Nephron (organoid): ENCODE measurements around the gene SYNPO2L.

ENCODE experiments used
- H3K27ac Mint-ChIP-seq, 3 experiments: 2 replicates each; pipeline ENCODE4 v1.8.0; 2020; ENCODE audit warnings: mixed read lengths in 3 of 3, mild to moderate bottlenecking in 2 of 3, moderate library complexity in 1 of 3
- H3K27me3 Mint-ChIP-seq: 2 replicates; pipeline ENCODE4 v1.8.0; 2021; ENCODE audit warnings: low read depth, mild to moderate bottlenecking, moderate library complexity, mixed read lengths
- H3K36me3 Mint-ChIP-seq: 2 replicates; pipeline ENCODE4 v1.8.0; 2020; ENCODE audit warnings: low read depth, mixed read lengths
- H3K4me1 Mint-ChIP-seq: 2 replicates; pipeline ENCODE4 v1.8.0; 2020; ENCODE audit warnings: mixed read lengths
- H3K4me3 Mint-ChIP-seq, 3 experiments: 2 replicates each; pipeline ENCODE4 v1.8.0; 2020; ENCODE audit warnings: mild to moderate bottlenecking in 3 of 3, mixed read lengths in 3 of 3, moderate library complexity in 2 of 3
- H3K9me3 Mint-ChIP-seq: 2 replicates; pipeline ENCODE4 v1.8.0; 2020; ENCODE audit warnings: mixed read lengths
- CTCF ChIP-seq, 3 experiments: fragments of 200-600 bp; sonication (generic); IDR thresholded peaks; one replicate each; pipeline ENCODE4 v1.5.0; 2021; ENCODE audit warnings: antibody characterized with exemption in 3 of 3; ENCODE audit not compliant: unreplicated experiment in 3 of 3

Gene SYNPO2L

DNA sequence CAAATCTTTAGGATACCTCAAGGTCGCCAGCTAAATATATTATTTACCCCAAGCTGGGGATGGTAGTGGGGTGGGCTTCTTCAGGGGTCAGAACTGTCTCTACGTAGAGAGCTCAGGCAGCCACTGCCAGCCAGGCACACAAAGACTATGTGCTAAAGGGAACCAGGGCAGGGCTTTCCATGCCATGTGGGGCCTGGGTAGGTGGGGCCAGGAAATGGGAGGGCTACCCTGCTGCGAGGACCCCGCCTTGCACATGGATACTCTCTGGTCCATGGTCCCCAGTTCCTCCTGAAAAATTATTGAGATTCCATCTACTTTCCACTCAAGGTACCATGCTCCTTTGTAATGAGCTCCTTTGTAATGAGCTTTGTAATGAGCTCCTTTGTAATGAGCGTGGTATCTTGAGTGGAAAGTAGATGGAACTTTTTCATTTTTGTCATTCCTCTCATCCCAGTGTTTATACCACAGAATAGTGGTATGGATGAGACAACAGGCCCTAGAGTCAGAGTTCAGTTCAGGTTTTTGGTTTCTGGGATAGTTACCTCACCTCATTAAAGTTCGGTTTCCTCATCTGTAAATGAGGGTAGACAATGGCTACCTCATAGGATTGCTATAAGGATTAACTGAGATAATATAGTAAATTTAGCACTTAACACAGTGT is 5.8 kb downstream of the SYNPO2L start:
- Mint-ChIP-seq H3K4me1 (peaks cover 57% of the 10 kb centered on the region), H3K4me3 (peak overlapping the region; percentile 63 to 86 (median 78)), H3K27ac (peak overlapping the region in 2 of 3 experiments; percentile 64 to 94), H3K36me3 (no peaks in the 10 kb centered on the region), H3K9me3 (no peaks in the 10 kb centered on the region), H3K27me3 (no peaks in the 10 kb centered on the region)
- TF ChIP-seq CTCF (IDR thresholded peaks at IDR 0.05; ENCODE audit: unreplicated experiment in 3 of 3), result no peak

GRCh38 chr10:73648975-73649829 is 6.6 kb downstream of the SYNPO2L start:
- no peaks in the 10 kb centered on the region for H3K36me3 Mint-ChIP-seq

GRCh38 chr10:73647875-73648651 is 7.8 kb downstream of the SYNPO2L start:
- peak overlapping the region; percentile 63 to 86 (median 78) for H3K4me3 Mint-ChIP-seq
- no peaks in the 10 kb centered on the region for H3K36me3 Mint-ChIP-seq
- no peak for TF ChIP-seq CTCF (IDR thresholded peaks at IDR 0.05; ENCODE audit: unreplicated experiment in 3 of 3)
- peak overlapping the region in 1 of 3 experiments; percentile 88 for H3K27ac Mint-ChIP-seq
- H3K9me3 Mint-ChIP-seq, result no peaks in the 10 kb centered on the region
- no peaks in the 10 kb centered on the region for H3K27me3 Mint-ChIP-seq
- peaks cover 51% of the 10 kb centered on the region for H3K4me1 Mint-ChIP-seq

More at GRCh38 chr10:73648975-73649829, 6.6 kb downstream of the SYNPO2L start:
- Mint-ChIP-seq H3K4me1 (peaks cover 56% of the 10 kb centered on the region), H3K27me3 (no peaks in the 10 kb centered on the region), H3K9me3 (no peaks in the 10 kb centered on the region), H3K4me3 (peak overlapping the region; percentile 63 to 86 (median 78)), H3K27ac (peak overlapping the region in 2 of 3 experiments; percentile 5 to 21)
- no peak for TF ChIP-seq CTCF (IDR thresholded peaks at IDR 0.05; ENCODE audit: unreplicated experiment in 3 of 3)

DNA sequence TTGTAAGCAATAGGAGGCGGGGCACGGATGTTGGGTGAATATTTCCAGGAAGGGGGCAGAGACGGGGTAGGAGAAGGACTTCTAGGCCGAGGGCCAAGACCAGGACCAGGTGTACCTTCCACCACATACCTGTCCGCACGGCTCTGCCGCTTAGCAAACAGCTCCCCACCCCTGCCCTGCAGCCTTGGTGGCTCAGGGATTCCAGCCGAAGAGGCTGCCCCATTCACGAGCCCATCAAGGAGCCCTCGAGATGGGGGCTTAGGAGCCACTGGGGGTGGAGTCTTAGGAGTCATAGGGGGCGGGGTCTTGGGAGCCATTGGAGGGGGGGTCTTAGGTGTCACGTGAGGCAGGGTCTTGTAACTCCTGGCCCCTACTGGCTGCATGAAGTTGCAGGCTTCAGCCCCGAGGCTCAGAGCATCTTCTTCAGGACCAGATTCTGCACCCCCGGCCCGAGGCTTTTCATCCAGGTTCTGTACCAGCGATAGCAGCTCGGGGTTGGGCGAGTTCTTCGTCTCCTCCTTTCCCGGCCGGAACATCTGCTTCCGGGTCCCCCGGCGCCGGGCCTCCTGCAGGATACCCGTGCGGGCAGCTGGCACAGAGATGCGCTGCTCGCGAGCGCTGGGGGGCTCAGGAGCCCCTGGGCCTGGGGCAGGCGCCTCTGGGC is 8.5 kb downstream of the SYNPO2L start:
- TF ChIP-seq CTCF (IDR thresholded peaks at IDR 0.05; ENCODE audit: unreplicated experiment in 3 of 3), result no peak
- H3K27me3 Mint-ChIP-seq, result no peaks in the 10 kb centered on the region
- H3K4me3 Mint-ChIP-seq, result peak overlapping the region; percentile 63 to 86 (median 78)
- no peaks in the 10 kb centered on the region for H3K9me3 Mint-ChIP-seq
- peaks cover 44% of the 10 kb centered on the region for H3K4me1 Mint-ChIP-seq
- H3K36me3 Mint-ChIP-seq, result no peaks in the 10 kb centered on the region
- H3K27ac Mint-ChIP-seq, result peak overlapping the region; percentile 45 to 93 (median 88)

DNA sequence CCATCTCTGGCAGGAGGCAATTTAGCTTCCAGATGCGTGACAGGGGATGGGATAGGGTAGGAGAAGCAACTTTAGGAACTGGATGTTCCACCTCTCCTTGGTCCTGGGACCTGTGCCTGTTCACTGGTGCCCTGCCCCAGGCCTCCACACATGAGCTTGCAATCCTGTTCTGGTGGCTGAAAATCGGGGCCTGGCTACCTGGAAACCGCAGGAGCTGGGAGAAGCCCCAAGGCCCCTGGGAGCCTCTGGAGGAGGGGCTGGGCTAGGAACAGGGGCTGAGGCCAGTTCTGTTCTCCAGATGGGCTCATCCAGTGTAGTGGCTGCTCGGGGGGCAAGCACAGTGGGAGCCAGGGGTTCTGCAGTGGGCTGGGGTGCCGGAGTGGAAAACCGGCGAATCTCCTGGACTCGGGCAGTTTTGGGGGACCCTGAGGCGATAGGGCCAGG is 9.2 kb downstream of the SYNPO2L start:
- H3K27me3 Mint-ChIP-seq, result no peaks in the 10 kb centered on the region
- peak overlapping the region in 2 of 3 experiments; percentile 16 to 93 for H3K27ac Mint-ChIP-seq
- H3K4me3 Mint-ChIP-seq, result peak overlapping the region; percentile 63 to 86 (median 78)
- no peak for TF ChIP-seq CTCF (IDR thresholded peaks at IDR 0.05; ENCODE audit: unreplicated experiment in 3 of 3)
- no peaks in the 10 kb centered on the region for H3K36me3 Mint-ChIP-seq
- H3K4me1 Mint-ChIP-seq, result peaks cover 47% of the 10 kb centered on the region
- no peaks in the 10 kb centered on the region for H3K9me3 Mint-ChIP-seq
